Fibroblast of lung (primary cell): ENCODE measurements around the gene SDK1.

Experiments
- CTCF ChIP-seq, 2 donors: IDR thresholded peaks in 1 of 2; conservative IDR thresholded peaks in 1 of 2; 1 replicate in 1 of 2; 2 replicates in 1 of 2; pipeline ENCODE4 v1.5.1; 2011 to 2012; ENCODE audit warnings: low read length in 2 of 2, control low read depth in 1 of 2, inconsistent platforms in 1 of 2, low read depth in 1 of 2, mild to moderate bottlenecking in 1 of 2
- EZH2 ChIP-seq: IDR thresholded peaks from 2 replicates; pipeline ENCODE4 v1.5.1; 2012; ENCODE audit warnings: low read length, control low read depth, mild to moderate bottlenecking; ENCODE audit errors: missing control alignments

GRCh38 chr7:4265676-4266075 lies 964.6 kb downstream of the SDK1 start:
- TF ChIP-seq CTCF (conservative IDR thresholded peaks at IDR 0.05 in 1 of 2, IDR thresholded peaks at IDR 0.05 in 1 of 2; ENCODE audit: low read depth in 1 of 2, low read length in 2 of 2) (no peak), EZH2 (no peak)
